Glutamatergic neuron (in vitro differentiated cells): ENCODE results near the gene NPAS2. TPM values are rescaled to one million over a fixed set of nuclear protein-coding genes. Genes with fewer than 3 reads are reported as not detected.

ENCODE experiments used
- DNase-seq: peaks from one replicate; pipeline ENCODE4 v3.0.0; 2022
- H3K27ac Mint-ChIP-seq: one replicate; pipeline ENCODE4 v1.8.0; 2020; ENCODE audit warnings: mild to moderate bottlenecking, mixed read lengths, inconsistent platforms; ENCODE audit not compliant: unreplicated experiment
- H3K27me3 Mint-ChIP-seq: one replicate; pipeline ENCODE4 v1.8.0; 2020; ENCODE audit warnings: mild to moderate bottlenecking, moderate library complexity, mixed read lengths, inconsistent platforms; ENCODE audit not compliant: unreplicated experiment
- H3K36me3 Mint-ChIP-seq: one replicate; pipeline ENCODE4 v1.8.0; 2020; ENCODE audit warnings: mild to moderate bottlenecking, mixed read lengths, inconsistent platforms; ENCODE audit not compliant: unreplicated experiment
- H3K4me1 Mint-ChIP-seq: one replicate; pipeline ENCODE4 v1.8.0; 2020; ENCODE audit warnings: mild to moderate bottlenecking, low read depth, mixed read lengths, inconsistent platforms; ENCODE audit not compliant: unreplicated experiment
- H3K4me3 Mint-ChIP-seq: one replicate; pipeline ENCODE4 v1.8.0; 2020; ENCODE audit warnings: mild to moderate bottlenecking, mixed read lengths, inconsistent platforms; ENCODE audit not compliant: unreplicated experiment
- H3K9me3 Mint-ChIP-seq: one replicate; pipeline ENCODE4 v1.8.0; 2020; ENCODE audit warnings: mild to moderate bottlenecking, moderate library complexity, mixed read lengths, inconsistent platforms; ENCODE audit not compliant: unreplicated experiment
- CTCF ChIP-seq: fragments of 200-600 bp; sonication (generic); IDR thresholded peaks from one replicate; pipeline ENCODE4 v1.5.0; 2021; ENCODE audit not compliant: partially characterized antibody, unreplicated experiment
- total RNA-seq: library from RNA; stranded (reverse); fragmentation: NEBNext Ultra II Directional; extraction: Animal tissue kit (Norgen Biotek cat#: 25700); gene quantifications from one replicate; pipeline ENCODE4 v1.2.1, GENCODE V29; 2021; ENCODE audit not compliant: unreplicated experiment

NPAS2 gene
- total RNA-seq, 1 donor from 2014 or later = 0.54 TPM

GRCh38 chr2:100889286-100889685 is 69.3 kb downstream of the NPAS2 start:
- DNase-seq = no peak
- peaks cover 1% of the 10 kb centered on the region for H3K9me3 Mint-ChIP-seq
- no peak overlapping the region for H3K27ac Mint-ChIP-seq
- H3K36me3 Mint-ChIP-seq = no peaks in the 10 kb centered on the region
- peaks cover 3% of the 10 kb centered on the region for H3K4me1 Mint-ChIP-seq
- TF ChIP-seq CTCF = no peak
- H3K27me3 Mint-ChIP-seq = peaks cover 2% of the 10 kb centered on the region
- H3K4me3 Mint-ChIP-seq = no peak overlapping the region

- Mint-ChIP-seq H3K4me1 (peaks cover 3% of the 10 kb centered on the region), H3K4me3 (no peak overlapping the region), H3K27me3 (peaks cover 2% of the 10 kb centered on the region), H3K9me3 (peaks cover 3% of the 10 kb centered on the region), H3K36me3 (no peaks in the 10 kb centered on the region), H3K27ac (no peak overlapping the region)
- DNase-seq = no peak
- TF ChIP-seq CTCF = no peak
Observed at GRCh38 chr2:100891906-100892642, 72.1 kb downstream of the NPAS2 start.

GRCh38 chr2:100893392-100894104 is 73.6 kb downstream of the NPAS2 start:
- peaks cover 3% of the 10 kb centered on the region for H3K27me3 Mint-ChIP-seq
- H3K9me3 Mint-ChIP-seq = peaks cover 3% of the 10 kb centered on the region
- no peak overlapping the region for H3K27ac Mint-ChIP-seq
- no peak for DNase-seq
- H3K4me3 Mint-ChIP-seq = no peak overlapping the region
- peaks cover 3% of the 10 kb centered on the region for H3K4me1 Mint-ChIP-seq
- no peak for TF ChIP-seq CTCF
- no peaks in the 10 kb centered on the region for H3K36me3 Mint-ChIP-seq

- no peaks in the 10 kb centered on the region for H3K36me3 Mint-ChIP-seq
- H3K4me1 Mint-ChIP-seq = peaks cover 3% of the 10 kb centered on the region
- no peak for TF ChIP-seq CTCF
- DNase-seq = no peak
- no peak overlapping the region for H3K27ac Mint-ChIP-seq
- peaks cover 3% of the 10 kb centered on the region for H3K27me3 Mint-ChIP-seq
- H3K4me3 Mint-ChIP-seq = no peak overlapping the region
- H3K9me3 Mint-ChIP-seq = peaks cover 3% of the 10 kb centered on the region
Observed at GRCh38 chr2:100894105-100894795, 74.3 kb downstream of the NPAS2 start.

- Mint-ChIP-seq H3K27ac (no peak overlapping the region), H3K4me3 (no peak overlapping the region), H3K9me3 (peaks cover 2% of the 10 kb centered on the region), H3K36me3 (no peaks in the 10 kb centered on the region), H3K4me1 (peaks cover 3% of the 10 kb centered on the region), H3K27me3 (peaks cover 3% of the 10 kb centered on the region)
- DNase-seq = no peak
- TF ChIP-seq CTCF = no peak
Observed at GRCh38 chr2:100894796-100895156, 74.8 kb downstream of the NPAS2 start.
